Ectodermal cell (in vitro differentiated cells): ENCODE results near the gene FLYWCH1.
"Not testable (repeated sequence)": the region's sequence is repeated elsewhere in the genome, so short reads cannot be mapped to it uniquely, and the experiment has no call there.

ENCODE experiments used
- H3K27ac ChIP-seq: 2 replicates; pipeline ENCODE4 v1.7.0; 2013; ENCODE audit warnings: mild to moderate bottlenecking, low read depth, low read length; ENCODE audit not compliant: insufficient read depth, poor library complexity, severe bottlenecking
- H3K27me3 ChIP-seq: 2 replicates; pipeline ENCODE4 v1.7.0; 2013; ENCODE audit warnings: mild to moderate bottlenecking, low read length; ENCODE audit not compliant: insufficient read depth, control insufficient read depth, poor library complexity, severe bottlenecking
- H3K36me3 ChIP-seq: one replicate; pipeline ENCODE4 v1.7.0; 2013; ENCODE audit warnings: low read length; ENCODE audit not compliant: control insufficient read depth, insufficient read depth
- H3K4me1 ChIP-seq: one replicate; pipeline ENCODE4 v1.7.0; 2013; ENCODE audit warnings: low read length; ENCODE audit not compliant: control insufficient read depth, insufficient read depth
- H3K4me3 ChIP-seq: 2 replicates; pipeline ENCODE4 v1.7.0; 2013; ENCODE audit warnings: low read depth, low read length, control low read depth; ENCODE audit not compliant: insufficient read depth
- H3K9me3 ChIP-seq: 2 replicates; pipeline ENCODE4 v1.7.0; 2013; ENCODE audit warnings: mild to moderate bottlenecking, low read length, moderate library complexity; ENCODE audit not compliant: control insufficient read depth
- WGBS, 2 experiments: methylation state at CpG; one replicate each; pipeline ENCODE4 v1.1.7; 2013; ENCODE audit warnings: missing lambda C conversion rate in 2 of 2; 5-methylcytosine and 5-hydroxymethylcytosine counted together

Gene FLYWCH1

GRCh38 chr16:2899564-2900072 lies 12.1 kb upstream of the FLYWCH1 start:
- Histone ChIP-seq H3K4me3 (no peak overlapping the region), H3K9me3 (no peaks in the 10 kb centered on the region), H3K27me3 (no peaks in the 10 kb centered on the region), H3K27ac (no peak overlapping the region), H3K4me1 (peaks cover 6% of the 10 kb centered on the region), H3K36me3 (no peaks in the 10 kb centered on the region)
- WGBS, 2 experiments = 93 to 94% methylated on average over 13 of the region's 13 CpGs

GRCh38 chr16:2900526-2901075 lies 11.1 kb upstream of the FLYWCH1 start:
- Histone ChIP-seq H3K4me3 (no peak overlapping the region), H3K36me3 (no peaks in the 10 kb centered on the region), H3K4me1 (peaks cover 6% of the 10 kb centered on the region), H3K27me3 (no peaks in the 10 kb centered on the region), H3K27ac (no peak overlapping the region), H3K9me3 (no peaks in the 10 kb centered on the region)
- 94 to 95% methylated on average over 15 of the region's 15 CpGs for WGBS, 2 experiments

- WGBS, 2 experiments = 88 to 92% methylated on average over 8 to 9 of the region's 9 CpGs
- H3K36me3 ChIP-seq = no peaks in the 10 kb centered on the region
- peaks cover 6% of the 10 kb centered on the region for H3K4me1 ChIP-seq
- no peaks in the 10 kb centered on the region for H3K9me3 ChIP-seq
- no peak overlapping the region for H3K27ac ChIP-seq
- no peaks in the 10 kb centered on the region for H3K27me3 ChIP-seq
- no peak overlapping the region for H3K4me3 ChIP-seq
Measured at GRCh38 chr16:2902337-2903130, 9.2 kb upstream of the FLYWCH1 start.

GRCh38 chr16:2904100-2904921 lies 7.4 kb upstream of the FLYWCH1 start:
- H3K27me3 ChIP-seq = no peaks in the 10 kb centered on the region
- no peaks in the 10 kb centered on the region for H3K4me1 ChIP-seq
- 5% methylated on average over 62 of the region's 62 CpGs for WGBS, 2 experiments
- no peaks in the 10 kb centered on the region for H3K36me3 ChIP-seq
- H3K27ac ChIP-seq = peak overlapping the region; percentile 69
- no peaks in the 10 kb centered on the region for H3K9me3 ChIP-seq
- peak overlapping the region; percentile 81 for H3K4me3 ChIP-seq

- WGBS, 2 experiments = 0 to 1% methylated on average over 32 of the region's 32 CpGs
- H3K4me3 ChIP-seq = peak overlapping the region; percentile 81
- H3K27ac ChIP-seq = peak overlapping the region; percentile 69
- no peaks in the 10 kb centered on the region for H3K27me3 ChIP-seq
- H3K9me3 ChIP-seq = no peaks in the 10 kb centered on the region
- no peaks in the 10 kb centered on the region for H3K4me1 ChIP-seq
- H3K36me3 ChIP-seq = no peaks in the 10 kb centered on the region
Measured at GRCh38 chr16:2904922-2905240, 6.8 kb upstream of the FLYWCH1 start.

- Histone ChIP-seq H3K9me3 (no peaks in the 10 kb centered on the region), H3K4me1 (no peaks in the 10 kb centered on the region), H3K4me3 (peak overlapping the region; percentile 81), H3K27ac (peak overlapping the region; percentile 33), H3K36me3 (no peaks in the 10 kb centered on the region), H3K27me3 (no peaks in the 10 kb centered on the region)
- WGBS, 2 experiments = 1% methylated on average over 50 to 51 of the region's 51 CpGs
Measured at GRCh38 chr16:2905241-2905987, 6.3 kb upstream of the FLYWCH1 start.

GRCh38 chr16:2905988-2906387 lies 5.7 kb upstream of the FLYWCH1 start:
- no peaks in the 10 kb centered on the region for H3K36me3 ChIP-seq
- no peaks in the 10 kb centered on the region for H3K9me3 ChIP-seq
- no peaks in the 10 kb centered on the region for H3K27me3 ChIP-seq
- no peak overlapping the region for H3K27ac ChIP-seq
- 43 to 46% methylated on average over 11 to 12 of the region's 12 CpGs for WGBS, 2 experiments
- no peaks in the 10 kb centered on the region for H3K4me1 ChIP-seq
- H3K4me3 ChIP-seq = no peak overlapping the region

GRCh38 chr16:2907084-2907753 lies 4.5 kb upstream of the FLYWCH1 start:
- H3K36me3 ChIP-seq, H3K9me3 ChIP-seq, H3K4me3 ChIP-seq, H3K27ac ChIP-seq, H3K4me1 ChIP-seq, H3K27me3 ChIP-seq: not testable (repeated sequence)
- WGBS, 2 experiments = 26 to 28% methylated on average over 14 of the region's 17 CpGs

- Histone ChIP-seq H3K4me1 (no peaks in the 10 kb centered on the region), H3K4me3 (no peak overlapping the region), H3K9me3 (no peaks in the 10 kb centered on the region), H3K27me3 (peaks cover 15% of the 10 kb centered on the region), H3K27ac (no peak overlapping the region), H3K36me3 (no peaks in the 10 kb centered on the region)
- WGBS, 2 experiments = 77 to 88% methylated on average over 2 to 5 of the region's 5 CpGs
Measured at GRCh38 chr16:2910441-2910969, 1.2 kb upstream of the FLYWCH1 start.
